HG03565 (cell line): ENCODE data around the gene SNX33.
"Not testable (repeated sequence)": the region's sequence is repeated elsewhere in the genome, so short reads cannot be mapped to it uniquely, and the experiment has no call there.

Source experiments
- ATAC-seq: cut with Tn5 transposase; IDR thresholded peaks from one replicate; pipeline ENCODE4 v1.9.1; 2021; ENCODE audit warnings: mild to moderate bottlenecking, moderate library complexity; ENCODE audit not compliant: unreplicated experiment

The SNX33 gene

GRCh38 chr15:75661100-75661755, 13.5 kb downstream of the SNX33 start:
- no peak for ATAC-seq

- ATAC-seq, result no peak
Measured at GRCh38 chr15:75661756-75662140, 14.0 kb downstream of the SNX33 start.

DNA sequence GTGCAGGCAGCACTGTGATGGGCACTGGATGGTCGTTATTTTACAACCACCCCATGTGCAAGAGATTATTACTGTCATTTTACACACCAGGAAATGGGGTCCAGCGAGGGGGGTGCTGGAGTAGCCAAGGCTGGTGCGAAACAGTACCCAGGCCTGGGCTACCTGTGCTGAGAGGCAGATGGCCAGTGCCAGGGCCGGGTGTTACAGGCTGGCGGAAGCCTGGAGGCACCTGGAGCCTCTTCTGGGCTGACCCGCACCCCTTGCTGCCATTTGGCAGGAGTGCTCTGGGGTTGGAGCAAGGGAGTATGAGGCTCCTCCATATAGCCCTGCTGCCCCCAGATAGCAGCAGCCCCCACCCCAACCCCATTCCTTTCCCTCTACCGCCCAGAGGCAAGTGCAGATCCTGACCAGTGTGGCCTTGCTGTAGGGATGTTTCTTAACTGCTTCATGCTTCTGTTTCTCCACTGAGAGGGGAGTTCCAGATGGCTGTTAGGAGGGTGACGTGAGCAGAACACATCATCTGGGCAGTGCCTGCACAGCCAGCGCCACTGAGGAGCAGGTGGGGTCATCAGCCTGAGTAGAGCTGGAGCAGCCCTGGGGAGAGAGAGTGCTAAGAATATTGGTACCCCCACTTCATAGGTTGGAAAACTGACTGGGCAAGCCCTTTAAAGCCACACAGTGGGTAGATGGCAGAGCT, 15.3 kb downstream of the SNX33 start:
- ATAC-seq, result no peak

GRCh38 chr15:75663931-75664421, 16.3 kb downstream of the SNX33 start:
- ATAC-seq, result no peak

DNA sequence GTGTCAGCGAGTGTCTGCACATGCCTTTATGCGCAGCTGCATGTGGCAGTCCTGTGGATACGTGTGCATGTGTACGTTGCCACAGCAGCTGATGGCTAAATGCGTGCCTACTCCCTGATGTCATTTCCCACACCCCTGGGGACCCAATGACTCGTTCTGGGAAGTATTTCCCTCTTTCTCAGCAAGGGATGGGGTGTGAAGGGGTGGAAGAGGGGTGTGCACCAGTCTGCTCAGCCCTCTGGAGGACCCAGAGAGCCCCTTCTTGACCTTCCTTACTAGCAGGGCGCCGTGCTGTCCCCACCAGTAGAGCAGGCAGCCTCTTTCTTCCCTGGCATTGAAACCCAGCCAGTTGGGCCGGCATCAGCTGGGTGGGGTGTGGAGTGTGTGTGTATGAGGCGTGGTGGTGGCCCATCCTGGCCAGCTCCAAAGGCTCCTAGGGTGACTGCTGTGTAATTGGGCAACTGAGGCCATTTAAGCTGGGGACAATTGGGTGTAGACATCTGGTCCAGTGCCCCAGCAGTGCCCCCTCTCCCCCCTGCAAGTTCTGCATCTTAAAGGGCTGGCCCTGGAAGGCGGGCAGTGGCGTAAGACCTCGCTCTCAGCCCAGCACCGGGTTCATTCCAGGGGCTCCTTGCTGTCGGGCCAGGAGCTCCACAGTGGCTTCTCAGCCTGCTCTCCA, 19.2 kb downstream of the SNX33 start:
- no peak for ATAC-seq

DNA sequence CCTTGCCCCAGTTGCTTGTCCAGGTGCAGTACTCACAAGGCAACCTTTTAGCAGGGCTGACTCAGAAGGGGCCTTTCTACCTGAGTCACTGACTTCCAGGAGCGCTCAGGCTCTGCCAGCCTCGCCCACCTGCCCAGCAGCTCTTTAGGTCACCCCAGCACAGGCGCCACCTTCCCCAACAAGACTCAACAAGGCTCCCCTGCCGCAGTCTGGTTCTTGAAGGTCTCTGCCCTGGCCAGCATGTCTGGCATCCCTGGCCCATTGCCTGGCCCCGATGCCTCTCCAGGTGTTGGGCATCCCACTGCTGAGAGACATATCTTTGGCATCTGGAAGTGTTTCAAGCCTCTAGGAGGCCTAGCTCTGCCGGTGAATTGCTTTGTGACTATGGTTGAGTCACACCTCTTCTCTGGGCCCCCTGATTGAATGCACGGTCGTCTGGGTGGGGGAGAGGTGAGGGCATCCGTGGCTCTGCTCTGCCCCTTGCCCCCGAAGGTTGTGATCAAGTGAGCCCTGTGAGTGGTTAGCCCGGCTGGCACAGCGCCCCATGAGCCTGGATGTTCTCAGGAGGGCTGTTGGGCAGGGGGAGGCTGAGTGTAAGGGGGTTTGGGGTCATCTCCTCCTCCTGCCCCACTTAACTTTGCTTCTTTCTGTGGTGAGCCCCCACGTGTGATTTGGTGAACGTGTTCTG, 21.6 kb downstream of the SNX33 start:
- ATAC-seq, result no peak

DNA sequence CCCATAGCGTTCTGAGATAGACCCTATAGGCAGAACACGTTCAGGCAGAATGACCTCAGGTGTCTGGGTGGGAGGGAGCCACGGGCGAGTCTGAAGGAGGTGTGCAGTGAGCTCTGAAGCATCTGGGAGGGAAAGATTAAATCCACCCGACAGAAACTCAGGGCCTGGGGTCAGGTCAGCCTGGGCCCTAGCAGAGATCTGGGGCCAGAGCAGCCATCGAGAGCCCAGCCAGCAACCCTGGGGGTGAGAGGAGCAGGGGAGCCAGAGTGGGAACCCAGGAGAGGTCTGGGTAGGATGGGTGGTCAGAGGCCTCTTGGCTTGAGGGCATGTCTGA, 22.1 kb downstream of the SNX33 start:
- ATAC-seq, result no peak

DNA sequence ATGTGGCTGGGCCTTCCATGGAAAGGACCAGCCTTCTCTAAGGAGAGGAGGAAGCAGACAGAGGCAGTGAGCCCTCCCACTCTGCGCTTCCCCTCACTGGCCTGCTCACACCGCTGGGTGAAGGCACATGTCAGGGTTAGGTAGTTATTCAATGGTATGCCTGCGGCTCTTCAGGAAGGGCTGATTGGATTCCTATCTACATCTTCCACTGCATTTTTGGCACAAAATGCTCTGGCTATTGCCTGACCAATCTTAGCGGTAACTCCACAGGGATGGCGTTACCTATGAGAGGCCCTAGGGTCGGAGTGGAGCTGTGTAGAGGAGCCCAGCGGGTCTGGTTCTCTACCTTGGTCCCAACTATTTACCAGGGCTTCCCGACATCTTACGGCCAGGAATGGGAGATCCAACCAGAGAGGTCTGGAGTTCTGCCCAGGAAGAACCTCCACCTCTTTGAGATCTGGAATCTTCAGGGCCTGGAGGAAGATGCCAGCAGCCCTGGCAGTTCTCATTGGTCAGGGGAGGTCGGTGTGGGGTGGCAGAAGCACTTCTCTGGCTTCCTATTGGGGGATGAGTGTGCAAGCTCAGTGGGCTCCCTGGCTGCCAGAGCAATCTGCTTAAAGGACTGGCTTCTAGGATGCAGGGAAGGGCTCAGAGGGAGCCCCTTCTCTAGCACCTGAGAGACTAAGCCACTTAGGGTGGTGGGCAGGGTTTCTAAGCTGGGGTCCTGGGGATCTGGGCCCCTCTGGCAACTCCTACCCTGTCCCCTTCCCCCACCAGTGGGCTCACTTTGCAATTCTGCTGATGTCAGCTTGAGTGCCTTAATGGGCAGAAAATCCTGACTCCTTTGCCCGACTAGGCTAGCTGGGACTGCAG, 24.3 kb downstream of the SNX33 start:
- ATAC-seq, result no peak

GRCh38 chr15:75672646-75673425, 25.1 kb downstream of the SNX33 start:
- ATAC-seq, result no peak

DNA sequence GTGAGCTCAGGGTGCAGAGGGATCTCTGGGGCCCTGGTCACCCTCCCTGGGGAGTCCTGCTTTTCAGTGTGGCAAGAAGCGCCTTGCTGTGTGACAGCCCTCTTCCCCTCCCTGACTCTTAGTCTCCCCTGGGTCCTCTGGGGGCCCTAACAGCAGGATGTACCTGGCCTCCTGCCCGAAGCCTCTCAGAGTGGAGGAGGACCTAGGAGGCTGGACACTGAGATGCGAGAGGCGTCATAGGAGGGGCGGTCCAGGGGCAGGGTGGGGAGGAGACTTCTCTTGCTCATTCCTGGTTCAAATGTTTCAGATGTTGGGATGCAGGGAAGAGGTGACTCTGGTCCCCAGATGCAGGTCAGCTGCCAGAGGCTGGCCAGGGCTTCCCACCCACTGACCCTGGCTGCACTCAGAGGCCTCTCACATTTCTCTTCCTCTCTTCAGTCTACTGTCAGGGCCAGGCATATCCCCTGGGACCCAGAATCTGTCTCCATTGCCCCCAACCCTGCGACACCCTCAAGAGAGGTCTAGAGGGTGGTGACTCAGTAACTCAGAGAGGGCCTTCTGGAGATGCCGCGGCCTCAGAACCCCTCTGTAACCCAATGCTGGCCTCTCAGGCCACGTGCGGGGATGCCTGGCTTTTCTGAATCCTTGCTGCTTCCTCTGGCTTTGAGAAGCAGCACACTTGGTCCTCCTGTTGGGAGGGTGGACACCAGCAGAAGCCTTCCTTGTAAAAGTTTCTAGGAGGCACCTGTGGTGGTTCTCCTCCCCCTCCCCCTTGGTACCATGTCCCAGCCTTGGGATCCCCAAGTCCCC, 25.9 kb downstream of the SNX33 start:
- ATAC-seq, result no peak

GRCh38 chr15:75674366-75674765, 26.7 kb downstream of the SNX33 start:
- no peak for ATAC-seq

- ATAC-seq, result no peak
Measured at GRCh38 chr15:75675579-75676404, 28.1 kb downstream of the SNX33 start.

DNA sequence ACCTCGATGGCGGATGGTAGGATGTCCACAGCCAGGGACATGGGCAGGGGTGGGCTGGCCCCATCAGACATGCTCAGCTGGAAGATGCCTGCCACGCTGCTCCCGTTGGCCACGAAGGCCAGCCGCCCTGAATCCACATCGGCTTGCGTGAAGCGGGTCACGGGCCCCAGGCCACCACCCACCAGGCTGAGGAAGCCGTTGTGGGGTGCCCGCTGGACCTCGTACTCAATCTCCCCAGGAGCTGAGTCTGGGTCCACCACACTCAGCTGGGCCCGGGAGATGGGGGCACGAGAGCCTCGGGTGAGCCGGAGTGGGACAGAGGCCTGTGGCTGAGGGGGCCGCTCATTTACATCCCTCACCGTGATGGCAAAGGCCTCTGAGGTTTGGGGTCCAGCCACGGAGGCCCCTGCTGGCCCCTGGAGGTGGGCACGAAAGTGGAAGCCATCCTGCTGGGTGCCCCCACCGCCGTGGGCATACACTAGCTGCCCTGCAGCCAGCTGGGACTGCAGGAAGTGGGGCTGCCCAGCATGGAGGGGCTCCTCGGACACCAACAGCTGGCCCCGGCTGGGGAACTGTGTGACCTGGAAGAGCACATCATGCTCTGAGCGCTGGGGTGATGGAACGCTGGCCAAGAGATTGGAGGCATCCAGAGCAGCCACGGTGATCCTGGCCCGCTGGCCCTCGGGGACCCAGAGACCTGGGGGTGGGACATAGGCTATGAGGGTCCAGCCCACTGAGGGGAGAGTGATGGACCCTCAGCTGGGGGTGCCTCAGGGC, 29.2 kb downstream of the SNX33 start:
- ATAC-seq, result no peak

DNA sequence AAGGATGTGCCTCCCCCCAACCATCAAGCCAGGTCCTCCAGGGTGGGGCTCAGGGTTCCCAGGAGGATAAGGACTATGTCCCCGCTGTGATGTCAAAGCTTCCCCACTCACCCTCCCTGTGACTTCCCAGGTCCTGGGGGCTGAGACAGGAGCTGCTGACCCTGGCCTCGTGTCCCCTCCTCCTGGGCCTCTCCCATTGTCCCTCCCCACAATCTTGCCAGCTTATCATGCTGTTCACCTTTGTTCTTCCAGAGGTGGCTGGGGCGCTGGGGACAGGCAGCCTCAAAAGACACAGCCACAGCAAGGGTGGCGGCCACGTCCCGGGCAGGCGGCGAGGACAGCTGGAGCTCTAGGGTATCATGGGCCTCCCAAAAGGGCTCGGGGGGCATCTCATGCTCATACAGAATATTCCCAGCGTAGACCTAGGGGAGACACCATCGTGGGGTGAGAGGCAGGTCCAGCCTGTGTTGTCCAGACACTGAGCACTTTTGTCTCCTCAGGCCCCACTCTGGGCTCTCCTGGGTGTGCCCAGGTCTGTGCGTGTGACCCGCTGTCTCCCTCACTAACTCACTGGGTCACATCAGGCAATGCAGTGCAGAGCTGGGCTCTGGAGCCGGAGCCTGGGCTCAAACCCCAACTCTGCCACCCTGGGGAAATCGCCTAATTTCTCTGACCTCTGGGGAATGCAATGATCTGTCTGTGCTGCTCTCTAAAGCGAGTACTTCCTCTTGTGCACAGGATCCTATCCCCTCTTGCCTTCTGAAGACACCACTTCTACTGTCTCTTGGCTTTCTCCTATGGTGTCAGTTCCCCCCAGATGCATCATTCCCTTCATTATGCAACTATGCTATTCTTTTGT, 30.0 kb downstream of the SNX33 start:
- no peak for ATAC-seq

GRCh38 chr15:75678324-75678690, 30.6 kb downstream of the SNX33 start:
- ATAC-seq, result not testable (repeated sequence)

GRCh38 chr15:75680007-75680789, 32.5 kb downstream of the SNX33 start:
- no peak for ATAC-seq
